Measurements from ENCODE around the gene SLC10A2.

- TF ChIP-seq CTCF (IDR thresholded peaks at IDR 0.05; ENCODE audit: insufficient read depth, low read length, poor library complexity, severe bottlenecking) (no peak), EZH2phosphoT487 (conservative IDR thresholded peaks at IDR 0.05; ENCODE audit: low read length) (no peak)
Observed at GRCh38 chr13:103100830-103101229, 34.6 kb upstream of the SLC10A2 start.

Measured in SU-DHL-6 (cell line).